GM19240 (cell line): Measurements from ENCODE around the gene PPFIA3.
"Not testable (repeated sequence)": the region's sequence is repeated elsewhere in the genome, so short reads cannot be mapped to it uniquely, and the experiment has no call there.

Source experiments
- DNase-seq: peaks from one replicate; pipeline ENCODE4 v3.0.0; 2011; ENCODE audit warnings: low spot score; ENCODE audit not compliant: insufficient read length

PPFIA3 gene

DNA sequence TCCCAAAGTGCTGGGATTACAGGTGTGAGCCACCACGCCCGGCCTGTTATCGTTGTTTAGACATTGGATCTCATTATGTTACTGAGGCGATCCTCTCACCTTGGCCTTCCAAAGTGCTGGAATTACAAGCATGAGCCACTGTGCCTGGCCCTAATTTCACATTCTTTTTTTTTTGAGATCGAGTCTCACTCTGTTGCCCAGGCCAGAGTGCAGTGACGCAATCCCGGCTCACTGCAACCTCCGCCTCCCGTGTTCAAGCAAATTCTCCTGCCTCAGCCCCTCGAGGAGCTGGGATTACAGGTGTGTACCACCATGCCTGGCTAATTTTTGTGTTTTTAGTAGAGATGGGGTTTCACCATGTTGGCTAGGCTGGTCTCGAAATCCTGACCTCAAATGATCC, 3.9 kb downstream of the PPFIA3 start:
- not testable (repeated sequence) for DNase-seq

DNA sequence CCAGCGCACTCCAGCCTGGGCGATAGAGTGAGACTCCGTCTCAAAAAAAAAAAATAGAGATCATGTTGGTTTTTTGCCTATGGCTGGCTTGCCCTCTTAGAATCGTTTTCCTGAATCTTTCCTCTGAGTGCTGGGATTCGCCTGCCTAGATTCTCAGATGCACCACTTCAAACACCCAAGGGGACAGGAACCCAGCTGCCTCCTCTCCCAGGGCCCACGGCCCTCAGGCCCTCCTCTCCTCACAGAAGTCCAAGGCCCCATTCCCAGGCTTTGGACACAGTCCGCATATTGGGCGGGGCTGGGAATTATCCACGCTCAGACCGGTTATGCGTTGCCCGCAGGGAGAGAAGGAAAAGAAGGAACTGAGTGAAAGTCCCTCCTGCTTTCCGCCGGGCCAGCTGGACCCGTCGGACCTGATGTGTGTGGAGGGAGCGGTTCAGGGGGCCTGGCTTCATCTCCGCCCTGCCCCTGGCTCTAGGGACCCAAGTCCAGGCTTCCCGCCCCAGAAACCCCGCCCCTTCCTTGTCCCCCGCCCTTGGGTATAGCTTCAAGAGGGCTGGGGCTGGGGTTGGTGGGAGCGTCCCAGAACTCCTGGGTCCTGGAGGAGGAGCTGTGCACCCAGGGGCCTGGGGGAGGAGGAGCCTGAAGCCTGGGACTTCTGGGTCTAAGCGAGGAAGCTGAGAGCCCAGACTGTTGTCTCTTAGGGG, 5.8 kb downstream of the PPFIA3 start:
- DNase-seq, result no peak

DNA sequence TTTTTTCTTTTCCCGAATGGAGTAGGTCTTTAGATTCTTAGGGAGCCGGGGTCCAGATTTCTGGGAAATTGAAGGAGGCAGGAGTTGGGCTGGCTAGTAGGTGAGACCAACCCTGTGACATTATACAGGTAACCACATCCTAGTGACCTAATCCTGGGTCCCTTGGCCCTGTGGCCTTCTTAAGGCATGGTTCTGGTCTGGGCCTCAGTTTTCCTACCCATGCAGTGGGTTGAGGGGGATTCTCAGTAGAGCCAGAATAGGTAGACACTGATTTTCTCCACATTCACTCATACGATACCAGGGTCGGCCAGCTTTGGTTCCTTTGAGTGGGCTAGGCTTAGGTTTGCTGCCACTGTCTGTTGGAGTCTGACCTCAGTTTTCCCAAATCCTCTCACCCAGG, 7.2 kb downstream of the PPFIA3 start:
- DNase-seq, result no peak

DNA sequence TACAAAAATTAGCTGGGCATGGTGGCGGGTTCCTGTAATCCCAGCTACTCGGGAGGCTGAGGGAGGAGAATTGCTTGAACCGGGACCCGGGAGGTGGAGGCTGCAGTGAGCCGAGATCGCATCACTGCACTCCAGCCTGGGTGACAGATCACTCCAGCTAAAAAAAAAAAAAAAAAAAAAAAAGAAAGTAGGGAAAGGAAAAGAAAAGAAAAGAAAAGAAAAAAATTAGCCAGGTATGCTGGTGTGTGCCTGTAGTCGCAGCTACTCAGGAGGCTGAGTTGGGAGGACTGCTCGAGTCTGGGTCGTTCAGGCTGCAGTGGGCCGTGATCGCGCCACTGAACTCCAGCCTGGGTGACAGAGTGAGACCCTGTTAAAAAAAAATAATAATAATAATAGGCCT, 7.9 kb downstream of the PPFIA3 start:
- DNase-seq, result not testable (repeated sequence)

DNA sequence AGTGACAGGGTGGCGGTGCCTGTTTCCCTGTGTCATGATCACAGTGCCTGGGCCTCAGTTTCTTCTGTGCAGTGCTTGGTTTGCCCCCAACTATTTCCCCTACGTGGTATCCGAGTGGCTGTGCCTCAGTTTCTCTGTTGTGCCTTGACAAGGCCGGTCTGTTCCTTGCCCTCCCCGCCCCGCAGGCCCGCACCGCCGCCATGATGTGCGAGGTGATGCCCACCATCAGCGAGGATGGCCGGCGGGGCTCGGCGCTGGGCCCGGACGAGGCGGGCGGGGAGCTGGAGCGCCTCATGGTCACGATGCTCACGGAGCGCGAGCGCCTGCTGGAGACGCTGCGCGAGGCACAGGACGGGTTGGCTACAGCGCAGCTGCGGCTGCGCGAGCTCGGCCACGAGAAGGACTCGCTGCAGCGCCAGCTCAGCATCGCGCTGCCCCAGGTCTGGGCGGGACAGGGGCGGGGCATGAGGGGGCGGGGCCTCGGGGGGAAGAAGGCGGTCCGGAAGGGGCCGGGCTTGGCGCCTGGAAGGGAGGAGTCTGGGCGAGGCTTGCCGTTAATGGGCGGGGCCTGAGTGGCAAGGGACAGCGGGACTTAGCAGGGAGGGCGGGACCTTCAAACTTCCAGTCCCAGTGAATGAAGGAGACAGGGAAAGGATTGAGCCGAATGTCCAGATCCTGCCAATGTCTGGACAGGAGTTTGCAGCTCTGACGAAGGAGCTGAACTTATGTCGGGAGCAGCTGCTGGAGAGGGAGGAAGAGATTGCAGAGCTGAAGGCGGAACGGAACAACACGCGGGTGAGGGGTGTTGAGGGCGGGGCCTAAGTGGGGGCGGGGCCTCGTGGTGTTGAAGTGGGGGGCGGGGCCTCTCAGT, 8.6 kb downstream of the PPFIA3 start:
- peak; percentile 96 for DNase-seq

DNA sequence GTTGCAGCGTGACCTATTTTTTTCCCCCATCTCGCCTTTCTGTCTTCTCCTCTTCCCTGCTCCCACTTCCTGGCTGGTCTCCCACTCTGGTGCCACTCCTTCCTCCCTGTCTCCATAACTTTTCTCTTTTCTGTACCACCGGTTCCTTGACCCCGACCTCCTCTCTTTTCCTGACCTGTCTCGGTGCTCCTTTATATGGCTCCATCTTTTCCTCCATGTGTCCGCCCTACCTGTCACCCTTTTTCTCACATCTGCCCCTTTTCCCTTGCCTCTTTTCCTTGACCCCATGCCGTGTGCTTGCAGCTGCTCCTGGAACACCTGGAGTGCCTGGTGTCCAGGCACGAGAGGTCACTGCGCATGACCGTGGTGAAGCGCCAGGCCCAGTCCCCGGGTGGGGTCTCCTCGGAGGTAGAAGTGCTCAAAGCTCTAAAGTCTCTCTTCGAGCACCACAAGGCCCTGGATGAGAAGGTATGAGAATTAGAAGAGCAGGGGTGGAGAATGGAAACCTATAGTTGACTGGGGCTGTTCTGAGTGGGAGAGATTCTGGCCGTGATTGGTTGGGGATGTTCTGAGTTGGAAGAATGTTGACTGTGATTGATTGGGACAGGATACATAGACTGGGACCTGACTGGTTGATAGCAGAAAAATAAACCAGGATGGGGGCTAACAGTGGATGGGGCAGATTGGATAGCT, 9.3 kb downstream of the PPFIA3 start:
- no peak for DNase-seq

DNA sequence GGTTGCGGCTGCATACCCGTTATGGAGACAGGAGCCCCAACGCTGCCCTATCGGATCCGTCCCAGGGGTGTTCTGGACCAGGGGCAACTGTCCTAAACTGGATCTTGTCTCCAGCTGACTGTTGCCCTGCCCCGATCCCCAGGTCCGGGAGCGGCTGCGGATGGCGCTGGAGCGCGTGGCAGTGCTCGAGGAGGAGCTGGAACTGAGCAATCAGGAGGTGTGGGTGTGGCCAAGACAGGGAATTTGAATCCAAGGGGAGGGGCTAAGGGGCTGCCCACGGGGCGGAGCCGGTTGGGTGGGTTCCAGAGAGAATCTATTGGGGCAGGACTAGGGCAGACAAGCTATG, 9.9 kb downstream of the PPFIA3 start:
- no peak for DNase-seq

DNA sequence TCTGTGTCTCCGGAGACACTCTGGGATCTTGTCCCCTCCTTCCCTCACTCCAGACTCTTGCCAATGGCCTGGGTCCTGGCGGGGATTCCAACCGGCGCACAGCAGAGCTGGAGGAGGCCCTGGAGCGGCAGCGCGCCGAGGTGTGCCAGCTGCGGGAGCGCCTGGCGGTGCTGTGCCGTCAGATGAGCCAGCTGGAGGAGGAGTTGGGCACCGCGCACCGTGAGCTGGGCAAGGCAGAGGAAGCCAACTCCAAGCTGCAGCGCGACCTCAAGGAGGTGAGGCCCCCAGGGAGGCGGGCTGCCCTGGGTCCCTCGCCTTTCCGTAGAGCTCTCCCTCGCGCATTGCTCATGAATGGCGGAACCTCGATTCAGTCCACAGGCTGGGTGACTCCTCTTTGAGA, 11.0 kb downstream of the PPFIA3 start:
- no peak for DNase-seq

DNA sequence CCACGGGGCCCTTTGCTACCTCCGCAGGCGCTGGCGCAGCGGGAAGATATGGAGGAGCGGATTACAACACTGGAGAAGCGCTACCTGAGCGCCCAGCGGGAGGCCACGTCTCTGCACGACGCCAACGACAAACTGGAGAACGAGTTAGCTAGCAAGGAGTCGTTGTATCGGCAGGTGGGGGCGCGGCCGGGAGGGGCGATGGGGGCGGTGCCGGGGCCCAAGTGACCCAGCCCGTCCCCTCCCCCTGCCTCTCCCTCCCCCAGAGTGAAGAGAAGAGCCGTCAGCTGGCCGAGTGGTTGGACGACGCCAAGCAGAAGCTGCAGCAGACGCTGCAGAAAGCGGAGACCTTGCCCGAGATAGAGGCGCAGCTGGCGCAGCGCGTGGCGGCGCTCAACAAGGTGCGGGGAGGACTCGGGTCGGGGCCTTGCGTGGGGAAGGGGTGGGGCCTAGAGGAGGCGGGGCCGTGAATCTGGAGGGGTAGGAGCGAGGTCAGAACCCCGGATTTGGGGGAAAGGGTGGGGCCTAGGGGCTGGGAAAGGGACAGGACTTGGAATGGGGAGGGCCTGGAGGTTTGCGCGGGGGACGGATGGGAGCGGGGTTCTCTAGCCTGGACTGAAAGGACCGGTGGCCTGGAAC, 13.7 kb downstream of the PPFIA3 start:
- DNase-seq, result no peak

DNA sequence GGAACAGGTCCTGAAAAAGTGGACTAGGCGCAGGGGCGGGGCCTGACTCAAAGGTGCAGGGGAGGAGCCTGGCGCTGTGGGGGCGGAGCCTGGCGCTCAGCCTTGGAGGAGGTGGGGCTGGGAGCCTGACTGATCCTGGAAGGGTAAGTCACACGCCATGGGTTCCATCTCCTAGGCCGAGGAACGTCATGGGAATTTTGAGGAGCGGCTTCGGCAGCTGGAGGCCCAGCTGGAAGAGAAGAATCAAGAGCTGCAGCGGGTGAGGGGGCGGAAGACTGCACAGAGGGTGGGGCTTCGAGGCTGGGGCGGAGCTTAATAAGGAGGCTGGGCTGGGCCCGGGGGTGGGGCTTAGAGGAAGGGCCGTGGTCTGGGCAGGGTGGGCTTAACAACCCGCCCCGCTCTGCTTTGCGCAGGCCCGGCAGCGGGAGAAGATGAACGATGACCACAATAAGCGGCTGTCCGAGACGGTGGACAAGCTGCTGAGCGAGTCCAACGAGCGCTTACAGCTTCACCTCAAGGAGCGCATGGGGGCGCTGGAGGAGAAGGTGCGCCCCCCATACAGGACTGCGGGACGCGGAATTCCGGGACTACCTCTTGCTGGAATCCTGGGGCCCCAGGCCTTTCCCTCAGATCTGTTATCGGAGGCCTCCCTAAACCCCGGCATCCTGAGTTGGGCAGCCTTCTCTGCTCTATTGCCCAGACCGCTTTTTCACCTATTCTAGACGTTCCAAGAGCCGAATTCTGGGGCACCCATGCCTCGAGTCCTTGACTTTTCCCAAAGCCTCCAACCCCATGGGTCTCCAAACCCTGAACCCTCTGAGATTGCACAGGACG, 14.5 kb downstream of the PPFIA3 start:
- no peak for DNase-seq

DNA sequence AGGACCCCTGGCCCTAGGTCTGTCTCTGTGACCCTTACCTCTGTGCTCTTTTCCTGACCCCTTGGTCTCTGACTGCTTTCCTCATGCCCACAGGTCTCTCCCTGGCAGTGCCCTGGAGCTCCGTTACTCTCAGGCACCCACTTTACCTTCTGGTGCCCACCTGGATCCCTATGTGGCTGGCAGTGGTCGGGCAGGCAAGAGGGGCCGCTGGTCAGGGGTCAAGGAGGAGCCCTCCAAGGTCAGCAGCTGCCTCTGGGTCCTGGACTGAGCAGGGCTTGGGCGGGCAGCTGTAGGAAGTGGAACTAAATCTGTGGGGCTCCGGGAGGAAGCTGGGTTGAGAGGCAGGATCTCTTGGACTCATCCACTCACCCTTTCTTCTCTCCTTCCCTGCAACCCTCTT, 16.3 kb downstream of the PPFIA3 start:
- DNase-seq, result no peak

DNA sequence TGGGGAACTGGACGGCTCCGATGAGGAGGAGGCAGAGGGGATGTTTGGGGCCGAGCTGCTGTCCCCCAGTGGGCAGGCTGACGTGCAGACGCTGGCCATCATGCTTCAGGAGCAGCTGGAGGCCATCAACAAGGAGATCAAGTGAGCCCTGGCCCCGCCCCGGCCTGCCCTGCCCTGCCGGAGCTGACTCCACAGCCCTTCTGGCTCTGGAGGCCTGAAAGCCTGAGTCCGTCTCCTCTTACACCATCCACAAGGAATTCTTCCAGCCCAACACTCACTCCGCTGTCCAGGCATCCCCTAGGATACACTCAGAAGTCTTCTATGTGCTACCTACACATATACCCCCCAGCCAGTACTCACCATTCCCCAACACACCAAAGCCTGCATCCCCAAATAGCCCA, 17.4 kb downstream of the PPFIA3 start:
- DNase-seq, result no peak

DNA sequence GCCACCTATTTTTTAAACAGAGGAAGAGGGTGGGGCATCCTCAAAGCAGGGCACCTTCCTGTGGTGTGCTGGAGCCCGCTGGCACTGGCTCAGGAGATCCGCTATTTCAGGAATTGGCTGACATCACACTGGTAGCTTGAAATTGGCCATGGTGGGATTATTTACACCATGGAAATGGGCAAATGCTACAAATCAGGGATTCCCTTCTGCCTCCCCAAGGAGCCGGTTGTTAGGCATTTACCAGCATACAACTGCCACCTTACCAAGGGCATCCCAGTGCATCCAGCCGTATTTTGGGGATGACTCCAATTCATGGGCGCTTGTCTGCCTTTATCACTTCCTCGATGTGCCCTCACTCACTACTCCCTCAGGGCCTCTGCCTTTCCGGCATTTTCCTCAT, 21.6 kb downstream of the PPFIA3 start:
- no peak for DNase-seq

DNA sequence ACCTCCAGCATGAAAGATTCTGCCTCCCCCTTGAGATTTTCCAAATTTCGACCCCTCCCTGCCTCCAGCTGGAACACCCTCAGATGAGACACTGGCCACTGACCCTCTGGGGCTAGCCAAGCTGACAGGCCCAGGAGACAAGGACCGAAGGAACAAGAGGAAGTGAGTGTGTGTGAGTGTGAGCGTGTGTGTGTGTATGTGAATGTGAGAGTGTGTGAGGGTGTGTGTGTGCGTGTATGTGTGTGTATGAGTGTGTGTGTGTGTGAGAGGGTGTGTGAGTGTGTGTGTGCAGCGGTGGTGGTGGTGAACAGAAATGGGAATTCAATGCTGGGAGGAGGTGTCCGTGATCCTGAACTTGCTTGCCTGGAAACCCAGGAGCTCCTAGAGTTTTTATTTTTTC, 22.0 kb downstream of the PPFIA3 start:
- no peak for DNase-seq

DNA sequence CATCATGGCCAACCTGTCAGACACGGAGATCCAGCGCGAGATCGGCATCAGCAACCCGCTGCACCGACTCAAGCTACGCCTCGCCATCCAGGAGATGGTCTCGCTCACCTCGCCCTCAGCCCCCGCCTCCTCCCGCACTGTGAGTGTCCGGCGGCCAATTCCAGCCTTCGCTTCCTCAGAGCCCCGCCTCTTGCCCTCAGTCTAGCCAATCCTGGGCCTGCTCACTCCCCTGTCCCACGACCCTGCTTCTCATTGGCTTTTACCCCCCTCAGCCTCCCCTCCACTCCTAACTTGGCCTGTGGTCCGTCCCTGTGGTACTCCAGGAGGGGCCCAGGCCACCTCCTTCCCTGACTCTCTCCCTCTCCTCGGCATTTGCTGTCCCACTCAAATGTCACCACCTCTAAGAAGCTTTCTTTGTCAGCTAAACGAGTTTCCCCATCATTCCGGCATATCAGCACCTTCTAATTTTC, 23.6 kb downstream of the PPFIA3 start:
- DNase-seq, result peak; percentile 57

DNA sequence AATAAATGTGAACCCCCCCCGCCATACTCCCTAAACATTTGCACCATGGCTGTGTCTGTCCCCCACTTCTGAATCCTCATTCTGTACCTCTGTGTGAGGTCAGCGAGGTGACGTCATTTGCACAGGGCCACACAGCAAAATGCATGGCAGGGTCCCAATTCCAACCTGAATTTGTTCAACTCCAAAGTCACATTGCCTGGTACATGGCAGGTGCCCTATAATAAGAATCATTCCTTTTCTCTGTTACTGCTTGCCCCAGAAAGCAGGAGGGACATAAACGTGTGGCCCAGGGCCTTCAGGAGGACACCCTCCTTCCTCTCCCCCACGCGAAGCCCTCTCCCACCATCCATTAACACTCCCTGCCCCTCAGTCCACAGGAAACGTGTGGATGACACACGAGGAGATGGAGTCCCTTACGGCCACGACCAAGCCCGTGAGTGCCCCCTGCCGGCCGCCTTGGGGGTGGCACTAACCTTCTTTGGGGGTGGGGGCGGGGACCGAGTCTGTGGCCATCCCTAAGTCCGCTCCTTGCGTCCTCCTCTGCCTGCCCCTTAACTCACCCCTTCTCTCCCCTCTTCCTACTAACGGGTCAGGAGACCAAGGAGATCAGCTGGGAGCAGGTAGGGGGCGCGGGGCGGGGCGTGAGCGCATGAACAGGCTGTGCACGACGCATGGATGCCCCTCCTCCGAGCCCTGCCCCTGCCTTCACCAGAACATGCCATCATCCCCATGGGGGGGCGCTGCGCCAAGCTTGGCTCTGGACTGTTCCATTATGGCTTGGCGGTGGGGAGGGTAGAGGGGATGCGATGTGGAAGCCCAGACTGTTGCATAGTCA, 26.4 kb downstream of the PPFIA3 start:
- DNase-seq, result peak; percentile 67

DNA sequence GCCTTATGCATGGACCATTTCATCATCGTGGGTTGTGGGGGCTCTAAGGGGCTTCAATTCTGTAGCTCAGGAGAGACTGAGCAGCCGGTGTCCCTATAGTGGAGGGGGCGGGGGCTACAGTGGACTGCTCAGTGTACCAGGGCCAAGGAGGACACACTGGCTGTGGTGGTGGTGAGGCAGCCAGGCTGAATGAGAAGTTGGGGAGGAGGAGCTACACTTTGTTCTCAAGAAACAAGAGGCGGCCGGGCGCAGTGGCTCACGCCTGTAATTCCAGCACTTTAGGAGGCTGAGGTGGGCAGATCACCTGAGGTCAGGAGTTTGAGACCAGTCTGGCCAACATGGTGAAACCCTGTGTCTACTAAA, 27.0 kb downstream of the PPFIA3 start:
- not testable (repeated sequence) for DNase-seq

DNA sequence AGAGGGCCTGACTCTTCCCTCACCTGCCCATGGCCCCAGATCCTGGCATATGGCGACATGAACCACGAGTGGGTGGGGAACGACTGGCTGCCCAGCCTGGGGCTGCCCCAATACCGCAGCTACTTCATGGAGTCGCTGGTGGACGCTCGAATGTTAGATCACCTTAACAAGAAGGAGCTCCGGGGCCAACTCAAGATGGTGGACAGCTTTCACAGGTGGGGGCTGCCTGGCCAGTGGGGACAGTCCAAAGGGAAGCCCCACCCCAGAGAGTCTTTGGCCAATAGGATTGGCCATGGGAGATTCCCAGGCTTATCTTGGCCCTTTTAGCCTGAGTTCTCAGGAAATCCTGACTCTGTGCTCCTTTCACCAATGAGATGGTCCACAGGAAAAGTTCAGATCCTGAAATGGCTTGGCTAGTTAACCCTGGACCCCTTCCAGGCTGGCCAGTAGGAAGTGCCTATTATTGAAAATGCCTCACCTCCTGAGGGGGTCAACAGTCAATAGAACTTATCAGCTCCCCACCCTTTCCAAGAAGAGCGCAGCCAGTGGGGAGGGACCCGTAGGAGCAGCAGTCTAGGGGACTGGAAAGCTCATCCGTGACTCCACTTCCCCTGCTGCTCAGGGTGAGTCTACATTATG, 28.8 kb downstream of the PPFIA3 start:
- DNase-seq, result no peak
